Endothelial cell (in vitro differentiated cells): Measurements from ENCODE around the gene KBTBD6. TPM values are rescaled to one million over a fixed set of nuclear protein-coding genes. Genes with fewer than 3 reads are reported as not detected.
"Not testable (repeated sequence)": the region's sequence is repeated elsewhere in the genome, so short reads cannot be mapped to it uniquely, and the experiment has no call there.

Source experiments
- DNase-seq: peaks from one replicate; pipeline ENCODE4 v3.0.0; 2021; ENCODE audit warnings: low spot score
- H3K27ac Mint-ChIP-seq: one replicate; pipeline ENCODE4 v1.8.0; 2021; ENCODE audit warnings: mixed read lengths, inconsistent platforms; ENCODE audit not compliant: unreplicated experiment
- H3K27me3 Mint-ChIP-seq: one replicate; pipeline ENCODE4 v1.8.0; 2021; ENCODE audit warnings: mild to moderate bottlenecking, moderate library complexity, mixed read lengths, inconsistent platforms; ENCODE audit not compliant: unreplicated experiment
- H3K36me3 Mint-ChIP-seq: one replicate; pipeline ENCODE4 v1.8.0; 2021; ENCODE audit warnings: mild to moderate bottlenecking, low read depth, mixed read lengths, inconsistent platforms; ENCODE audit not compliant: unreplicated experiment
- H3K4me1 Mint-ChIP-seq: one replicate; pipeline ENCODE4 v1.8.0; 2021; ENCODE audit warnings: mild to moderate bottlenecking, mixed read lengths, inconsistent platforms; ENCODE audit not compliant: unreplicated experiment
- H3K4me3 Mint-ChIP-seq: one replicate; pipeline ENCODE4 v1.8.0; 2021; ENCODE audit warnings: mild to moderate bottlenecking, mixed read lengths, inconsistent platforms; ENCODE audit not compliant: unreplicated experiment
- H3K9me3 Mint-ChIP-seq: one replicate; pipeline ENCODE4 v1.8.0; 2021; ENCODE audit warnings: mixed read lengths, inconsistent platforms; ENCODE audit not compliant: unreplicated experiment
- CTCF ChIP-seq: fragments of 200-600 bp; sonication (generic); IDR thresholded peaks from one replicate; pipeline ENCODE4 v1.5.0; 2021; ENCODE audit warnings: antibody characterized with exemption; ENCODE audit not compliant: unreplicated experiment
- long read RNA-seq: library from polyadenylated mRNA; unstranded; transcript quantifications from one replicate; pipeline ENCODE4 v2.0.0, GENCODE V29; 2020; ENCODE audit not compliant: unreplicated experiment
- total RNA-seq: library from RNA; stranded (reverse); fragmentation: NEBNext Ultra II Directional; extraction: Animal tissue kit (Norgen Biotek cat#: 25700); gene quantifications from one replicate; pipeline ENCODE4 v1.2.1, GENCODE V29; 2021; ENCODE audit not compliant: unreplicated experiment

The KBTBD6 gene
- total RNA-seq: 5.3 TPM
- long read RNA-seq, full-length matches to known transcripts: 3 of 3 reads
- long read RNA-seq, partial matches to known transcripts: 0 of 3 reads
- long read RNA-seq, other reads (novel, unspliced or antisense): 0 of 3 reads

- DNase-seq: peak; percentile 93
- Mint-ChIP-seq H3K4me1 (peaks cover 22% of the 10 kb centered on the region), H3K27me3 (peaks cover 2% of the 10 kb centered on the region), H3K36me3 (no peaks in the 10 kb centered on the region), H3K27ac (peak within 1 kb of the TSS; percentile 78), H3K9me3 (no peaks in the 10 kb centered on the region), H3K4me3 (peak within 1 kb of the TSS; percentile 90)
- TF ChIP-seq CTCF: no peak
Observed at GRCh38 chr13:41132512-41133152, at the start of gene KBTBD6. KBTBD6 (minus strand) TSS chr13:41132802; CDS start chr13:41132511, 291 bp downstream.

- H3K9me3 Mint-ChIP-seq: no peaks in the 10 kb centered on the region
- H3K4me3 Mint-ChIP-seq: no peak overlapping the region
- no peaks in the 10 kb centered on the region for H3K27me3 Mint-ChIP-seq
- no peak for DNase-seq
- no peaks in the 10 kb centered on the region for H3K4me1 Mint-ChIP-seq
- no peaks in the 10 kb centered on the region for H3K36me3 Mint-ChIP-seq
- H3K27ac Mint-ChIP-seq: no peak overlapping the region
- no peak for TF ChIP-seq CTCF
Observed at GRCh38 chr13:41182231-41182630, 49.6 kb upstream of the KBTBD6 start.

- Mint-ChIP-seq H3K36me3 (peaks cover 10% of the 10 kb centered on the region), H3K4me3 (no peak overlapping the region), H3K9me3 (peaks cover 9% of the 10 kb centered on the region), H3K4me1 (no peaks in the 10 kb centered on the region), H3K27ac (no peak overlapping the region), H3K27me3 (peaks cover 1% of the 10 kb centered on the region)
- no peak for DNase-seq
- TF ChIP-seq CTCF: no peak
Observed at GRCh38 chr13:41179593-41180250, 47.1 kb upstream of the KBTBD6 start.

GRCh38 chr13:41178040-41178439 lies 45.4 kb upstream of the KBTBD6 start:
- no peak overlapping the region for H3K4me3 Mint-ChIP-seq
- TF ChIP-seq CTCF: no peak
- peaks cover 9% of the 10 kb centered on the region for H3K9me3 Mint-ChIP-seq
- peak overlapping the region; percentile 18 for H3K27ac Mint-ChIP-seq
- DNase-seq: no peak
- peaks cover 1% of the 10 kb centered on the region for H3K27me3 Mint-ChIP-seq
- H3K4me1 Mint-ChIP-seq: no peaks in the 10 kb centered on the region
- peaks cover 10% of the 10 kb centered on the region for H3K36me3 Mint-ChIP-seq

GRCh38 chr13:41177616-41178015 lies 45.0 kb upstream of the KBTBD6 start:
- Mint-ChIP-seq H3K9me3 (peaks cover 9% of the 10 kb centered on the region), H3K4me3 (no peak overlapping the region), H3K27ac (no peak overlapping the region), H3K4me1 (no peaks in the 10 kb centered on the region), H3K27me3 (peaks cover 1% of the 10 kb centered on the region), H3K36me3 (peaks cover 10% of the 10 kb centered on the region)
- no peak for TF ChIP-seq CTCF
- DNase-seq: no peak

GRCh38 chr13:41175576-41175975 lies 43.0 kb upstream of the KBTBD6 start:
- DNase-seq, H3K27me3 Mint-ChIP-seq, H3K9me3 Mint-ChIP-seq, H3K4me1 Mint-ChIP-seq, H3K27ac Mint-ChIP-seq, H3K4me3 Mint-ChIP-seq, H3K36me3 Mint-ChIP-seq: not testable (repeated sequence)
